D341Med (cell line): ENCODE data around the gene PSKH1.
"Not testable (repeated sequence)": the region's sequence is repeated elsewhere in the genome, so short reads cannot be mapped to it uniquely, and the experiment has no call there.

ENCODE experiments used
- DNase-seq: peaks from one replicate; pipeline ENCODE4 v3.0.0; 2012; ENCODE audit warnings: low spot score

Gene PSKH1

GRCh38 chr16:67892899-67893742 is at the start of gene PSKH1:
Gene PSKH1, plus strand, starts transcription at chr16:67893254. Its CDS starts 15,496 bp downstream, at chr16:67908750.
- peak; percentile 98 for DNase-seq

DNA sequence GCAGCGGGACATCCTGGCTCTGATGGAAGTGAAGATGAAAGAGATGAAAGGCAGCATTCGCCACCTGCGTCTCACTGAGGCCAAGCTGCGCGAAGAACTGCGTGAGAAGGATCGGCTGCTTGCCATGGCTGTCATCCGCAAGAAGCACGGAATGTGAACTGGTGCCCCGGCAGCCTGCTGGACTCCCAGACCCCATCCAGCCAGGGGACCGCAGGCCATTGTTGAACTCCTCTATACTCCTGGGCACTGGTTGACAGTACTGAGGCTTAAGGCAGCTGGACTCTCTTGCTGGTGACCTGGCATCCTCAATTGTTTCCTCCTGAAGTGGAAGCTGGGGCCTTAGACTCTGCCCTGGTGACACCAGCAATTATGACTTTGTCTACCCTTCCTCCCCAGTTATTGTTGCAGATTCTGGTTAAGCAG is 49.7 kb upstream of the PSKH1 start:
- DNase-seq, result no peak

GRCh38 chr16:67844497-67844896 is 48.6 kb upstream of the PSKH1 start:
- DNase-seq, result no peak

DNA sequence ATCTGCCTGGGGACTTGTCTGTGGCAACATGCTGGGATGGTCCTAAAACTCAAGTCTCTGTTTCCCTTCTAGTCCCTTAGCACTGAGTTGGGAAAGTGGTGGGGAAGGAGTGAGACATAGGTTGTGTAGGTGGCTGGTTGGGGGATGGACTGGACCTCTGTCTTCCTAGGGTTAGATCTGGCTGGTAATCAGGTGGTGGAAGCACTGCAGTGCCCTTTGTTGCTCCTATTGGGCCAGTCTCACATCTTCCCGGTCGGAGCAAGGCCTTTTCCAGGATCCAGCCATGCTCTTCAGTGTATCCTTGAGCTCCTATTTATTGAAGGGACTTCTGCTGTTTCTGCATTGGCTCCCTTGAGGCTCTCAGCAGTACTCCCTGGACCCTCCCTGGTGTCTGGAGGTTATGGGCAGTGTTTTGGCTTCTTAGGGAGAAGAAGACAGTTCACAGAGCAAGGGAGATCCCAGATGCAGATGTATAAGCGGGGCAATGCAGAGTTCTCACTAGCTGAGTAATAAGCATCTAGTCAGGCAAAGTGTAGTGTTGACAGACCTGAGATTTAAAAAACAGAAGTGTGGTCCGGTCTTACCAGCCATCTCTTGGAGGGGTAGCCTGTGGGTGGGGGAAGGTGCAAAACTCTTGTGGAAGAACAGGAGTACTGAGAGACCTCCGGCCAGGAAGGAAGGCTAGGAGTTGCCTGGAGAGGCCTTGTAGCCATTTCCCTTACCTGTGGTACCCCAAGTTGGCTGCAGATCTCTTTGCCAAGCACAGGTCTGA is 47.6 kb upstream of the PSKH1 start:
- no peak for DNase-seq

DNA sequence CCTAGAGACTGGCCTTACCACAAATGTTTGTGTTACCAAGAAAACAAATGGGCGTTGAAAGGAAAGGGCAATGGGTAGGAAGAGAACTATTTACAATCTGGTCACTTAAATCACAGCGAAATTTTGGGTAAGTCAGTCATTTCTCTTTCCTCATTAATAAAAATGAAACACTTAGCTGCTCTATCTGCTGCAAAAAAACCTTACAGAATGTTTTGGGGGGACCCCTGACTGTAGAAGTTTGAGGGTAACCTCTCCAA is 47.1 kb upstream of the PSKH1 start:
- no peak for DNase-seq

- DNase-seq, result peak; percentile 92
Observed at GRCh38 chr16:67846320-67847063, 46.6 kb upstream of the PSKH1 start, which contains the start of gene NUTF2. Gene NUTF2, plus strand, starts transcription at chr16:67846933. Its CDS starts 18,198 bp downstream, at chr16:67865131.

- no peak for DNase-seq
Observed at GRCh38 chr16:67847064-67847861, 45.8 kb upstream of the PSKH1 start, which contains the start of gene CENPT. Gene CENPT, minus strand, starts transcription at chr16:67847693. Its CDS starts 13,834 bp downstream, at chr16:67833859.

GRCh38 chr16:67848118-67848517 is 44.9 kb upstream of the PSKH1 start:
- DNase-seq, result no peak

DNA sequence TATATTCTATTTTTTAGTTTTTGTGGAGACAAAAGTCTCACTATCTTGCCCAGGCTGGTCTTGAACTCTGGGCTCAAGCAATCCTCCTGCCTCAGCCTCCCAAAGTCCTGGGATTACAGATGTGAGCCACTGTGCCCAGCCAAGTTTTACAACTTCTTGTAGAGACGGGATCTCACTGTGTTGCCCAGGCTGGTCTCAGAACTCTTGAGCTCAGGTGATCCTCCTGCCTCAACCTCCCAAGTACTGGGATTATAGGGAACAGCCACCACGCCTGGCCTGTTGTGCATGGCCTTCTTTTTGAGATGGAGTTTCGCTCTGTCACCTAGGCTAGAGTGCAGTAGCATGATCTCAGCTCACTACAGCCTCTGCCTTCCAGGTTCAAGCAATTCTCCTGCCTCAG is 39.4 kb upstream of the PSKH1 start:
- no peak for DNase-seq

- DNase-seq, result no peak
Observed at GRCh38 chr16:67855789-67856188, 37.3 kb upstream of the PSKH1 start.

DNA sequence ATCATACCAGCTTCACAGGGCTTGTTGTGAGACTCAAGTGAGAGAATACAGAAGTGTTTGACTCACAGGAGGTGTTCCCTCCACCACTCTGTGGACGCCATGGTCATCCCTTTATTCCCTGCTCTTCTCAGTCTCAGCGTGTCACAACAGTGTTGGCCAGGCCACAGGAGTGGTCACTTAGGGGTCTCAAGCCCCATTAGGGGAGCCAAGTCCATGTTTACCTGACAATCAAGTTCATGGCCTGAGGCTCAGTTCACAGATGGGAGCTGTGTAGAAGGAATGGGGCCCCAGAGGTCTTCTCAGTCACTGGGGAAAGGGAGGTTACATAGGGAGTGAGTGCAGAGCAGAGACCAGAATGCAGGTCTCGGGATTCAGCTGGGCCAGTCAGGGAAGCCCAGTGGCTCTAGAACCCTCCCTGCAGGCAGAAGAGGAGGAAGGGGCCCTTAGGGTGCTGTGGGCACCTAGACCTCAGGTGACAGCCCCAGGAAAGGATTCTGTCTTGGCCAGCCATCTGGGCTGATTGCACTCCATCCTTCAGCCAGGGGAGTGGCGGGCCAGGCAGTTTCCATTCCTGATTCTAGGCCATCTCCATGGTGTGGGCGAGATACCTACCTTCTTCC is 36.0 kb upstream of the PSKH1 start:
- DNase-seq, result no peak

DNA sequence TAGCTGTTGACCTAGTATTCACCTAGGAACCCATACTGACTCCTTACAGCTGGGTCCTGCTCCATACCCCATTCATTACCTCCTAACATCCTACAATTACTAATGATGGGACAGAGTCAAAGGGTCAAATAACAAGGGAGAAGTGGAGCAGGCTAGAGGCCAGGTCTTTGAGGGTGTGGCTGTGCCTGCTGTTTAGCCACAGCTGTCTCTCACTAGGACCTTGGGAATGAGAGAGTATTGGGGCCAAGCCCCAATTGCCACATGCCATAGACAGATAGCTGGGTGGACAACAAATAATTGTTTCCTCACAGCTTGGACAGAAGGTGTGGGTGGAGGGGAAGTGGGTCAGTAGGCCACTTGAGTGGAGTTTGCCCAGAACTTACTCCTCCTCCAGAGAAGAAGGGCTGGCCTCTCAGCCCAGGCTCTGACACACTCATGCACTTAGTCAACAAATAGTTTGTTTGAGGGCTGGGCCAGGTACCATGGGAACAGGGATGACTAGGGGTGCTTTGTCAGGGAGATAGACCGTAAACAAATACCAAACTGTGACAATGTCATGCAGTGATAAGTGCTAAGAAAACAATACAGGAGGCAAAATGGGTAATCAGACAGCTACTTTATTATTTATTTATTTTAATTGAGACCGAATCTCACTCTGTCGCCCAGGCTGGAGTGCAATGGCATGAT is 35.4 kb upstream of the PSKH1 start:
- no peak for DNase-seq

GRCh38 chr16:67858500-67858899 is 34.6 kb upstream of the PSKH1 start:
- no peak for DNase-seq

- no peak for DNase-seq
Observed at GRCh38 chr16:67860589-67861398, 32.3 kb upstream of the PSKH1 start.

DNA sequence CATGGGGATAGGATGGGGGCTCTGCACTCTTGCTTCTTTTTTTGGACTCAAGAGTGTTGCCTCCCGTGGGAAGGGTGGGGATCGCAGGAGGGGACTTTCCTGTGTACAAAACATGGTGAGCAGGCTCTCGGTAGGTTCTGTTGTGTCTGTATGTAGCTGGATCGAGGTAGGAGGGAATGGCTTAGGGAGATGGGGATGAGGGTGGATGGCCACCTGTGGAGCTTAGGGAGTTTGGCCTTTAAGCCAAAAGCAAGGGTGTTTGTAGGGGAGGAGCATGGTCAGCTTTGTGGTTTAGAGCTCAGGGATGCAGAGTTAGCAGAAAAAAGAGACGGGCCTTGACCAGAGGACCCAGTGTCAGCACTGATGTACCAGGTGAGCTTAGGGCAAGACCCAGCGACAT is 31.2 kb upstream of the PSKH1 start:
- no peak for DNase-seq

DNA sequence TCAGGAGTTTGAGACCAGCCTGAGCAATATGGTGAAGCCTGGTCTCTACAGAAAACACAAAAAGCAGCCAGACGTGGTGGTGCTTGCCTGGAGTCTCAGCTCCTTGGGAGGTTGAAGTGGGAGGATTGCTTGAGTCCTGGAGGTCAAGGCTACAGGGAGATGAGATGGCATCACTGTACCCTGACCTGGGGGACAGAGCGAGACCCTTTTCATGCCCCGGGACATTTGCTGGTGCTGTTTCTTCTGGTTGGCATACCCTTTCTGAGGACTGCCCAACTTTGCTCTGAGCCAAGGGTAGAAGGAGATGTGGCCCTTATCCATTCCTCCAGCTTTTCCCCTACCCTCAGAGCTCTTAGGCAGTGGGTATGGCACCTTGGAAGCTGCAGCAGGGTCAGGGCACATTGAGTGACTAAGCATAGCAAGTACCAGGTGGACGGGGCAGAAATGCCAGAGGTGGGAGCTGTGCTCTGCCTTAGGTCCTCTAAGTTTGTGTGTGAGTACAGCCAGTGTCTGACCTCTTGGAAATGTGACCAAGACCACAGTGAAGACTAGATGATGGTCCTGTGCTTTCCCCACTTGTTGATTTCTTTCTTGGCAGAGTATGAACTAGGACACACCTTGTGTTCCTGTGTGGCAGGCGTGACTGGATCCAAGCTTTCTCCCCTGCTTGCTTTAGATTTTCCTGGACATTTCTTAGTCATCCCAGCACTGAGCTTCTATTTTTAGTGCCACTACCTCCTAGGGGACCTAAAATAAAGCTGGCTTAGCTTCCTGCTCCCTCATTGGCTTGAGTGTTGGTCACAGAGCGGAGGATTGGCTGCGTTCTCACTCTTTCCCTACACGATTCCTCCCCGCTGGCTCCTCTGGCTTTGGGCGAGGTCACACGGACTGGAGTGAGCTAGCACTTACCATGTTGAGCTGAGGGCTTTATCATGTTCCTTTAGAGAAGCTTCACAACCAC is 30.2 kb upstream of the PSKH1 start:
- DNase-seq, result peak; percentile 71

- not testable (repeated sequence) for DNase-seq
Observed at GRCh38 chr16:67864044-67864443, 29.0 kb upstream of the PSKH1 start.

- no peak for DNase-seq
Observed at GRCh38 chr16:67864594-67864993, 28.5 kb upstream of the PSKH1 start.

- peak; percentile 71 for DNase-seq
Observed at GRCh38 chr16:67865318-67865717, 27.7 kb upstream of the PSKH1 start.
